HG03558 (cell line): Measurements from ENCODE around the gene MYO3A.
A peak's percentile ranks its signal among the peaks of the same experiment; 100 is the strongest.

Experiments
- ATAC-seq: cut with Tn5 transposase; IDR thresholded peaks from one replicate; pipeline ENCODE4 v1.9.1; 2021; ENCODE audit warnings: moderate number of reproducible peaks; ENCODE audit not compliant: unreplicated experiment; ENCODE audit errors: extremely low read depth

The MYO3A gene, protein sequence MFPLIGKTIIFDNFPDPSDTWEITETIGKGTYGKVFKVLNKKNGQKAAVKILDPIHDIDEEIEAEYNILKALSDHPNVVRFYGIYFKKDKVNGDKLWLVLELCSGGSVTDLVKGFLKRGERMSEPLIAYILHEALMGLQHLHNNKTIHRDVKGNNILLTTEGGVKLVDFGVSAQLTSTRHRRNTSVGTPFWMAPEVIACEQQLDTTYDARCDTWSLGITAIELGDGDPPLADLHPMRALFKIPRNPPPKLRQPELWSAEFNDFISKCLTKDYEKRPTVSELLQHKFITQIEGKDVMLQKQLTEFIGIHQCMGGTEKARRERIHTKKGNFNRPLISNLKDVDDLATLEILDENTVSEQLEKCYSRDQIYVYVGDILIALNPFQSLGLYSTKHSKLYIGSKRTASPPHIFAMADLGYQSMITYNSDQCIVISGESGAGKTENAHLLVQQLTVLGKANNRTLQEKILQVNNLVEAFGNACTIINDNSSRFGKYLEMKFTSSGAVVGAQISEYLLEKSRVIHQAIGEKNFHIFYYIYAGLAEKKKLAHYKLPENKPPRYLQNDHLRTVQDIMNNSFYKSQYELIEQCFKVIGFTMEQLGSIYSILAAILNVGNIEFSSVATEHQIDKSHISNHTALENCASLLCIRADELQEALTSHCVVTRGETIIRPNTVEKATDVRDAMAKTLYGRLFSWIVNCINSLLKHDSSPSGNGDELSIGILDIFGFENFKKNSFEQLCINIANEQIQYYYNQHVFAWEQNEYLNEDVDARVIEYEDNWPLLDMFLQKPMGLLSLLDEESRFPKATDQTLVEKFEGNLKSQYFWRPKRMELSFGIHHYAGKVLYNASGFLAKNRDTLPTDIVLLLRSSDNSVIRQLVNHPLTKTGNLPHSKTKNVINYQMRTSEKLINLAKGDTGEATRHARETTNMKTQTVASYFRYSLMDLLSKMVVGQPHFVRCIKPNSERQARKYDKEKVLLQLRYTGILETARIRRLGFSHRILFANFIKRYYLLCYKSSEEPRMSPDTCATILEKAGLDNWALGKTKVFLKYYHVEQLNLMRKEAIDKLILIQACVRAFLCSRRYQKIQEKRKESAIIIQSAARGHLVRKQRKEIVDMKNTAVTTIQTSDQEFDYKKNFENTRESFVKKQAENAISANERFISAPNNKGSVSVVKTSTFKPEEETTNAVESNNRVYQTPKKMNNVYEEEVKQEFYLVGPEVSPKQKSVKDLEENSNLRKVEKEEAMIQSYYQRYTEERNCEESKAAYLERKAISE (N-terminal part only)

DNA sequence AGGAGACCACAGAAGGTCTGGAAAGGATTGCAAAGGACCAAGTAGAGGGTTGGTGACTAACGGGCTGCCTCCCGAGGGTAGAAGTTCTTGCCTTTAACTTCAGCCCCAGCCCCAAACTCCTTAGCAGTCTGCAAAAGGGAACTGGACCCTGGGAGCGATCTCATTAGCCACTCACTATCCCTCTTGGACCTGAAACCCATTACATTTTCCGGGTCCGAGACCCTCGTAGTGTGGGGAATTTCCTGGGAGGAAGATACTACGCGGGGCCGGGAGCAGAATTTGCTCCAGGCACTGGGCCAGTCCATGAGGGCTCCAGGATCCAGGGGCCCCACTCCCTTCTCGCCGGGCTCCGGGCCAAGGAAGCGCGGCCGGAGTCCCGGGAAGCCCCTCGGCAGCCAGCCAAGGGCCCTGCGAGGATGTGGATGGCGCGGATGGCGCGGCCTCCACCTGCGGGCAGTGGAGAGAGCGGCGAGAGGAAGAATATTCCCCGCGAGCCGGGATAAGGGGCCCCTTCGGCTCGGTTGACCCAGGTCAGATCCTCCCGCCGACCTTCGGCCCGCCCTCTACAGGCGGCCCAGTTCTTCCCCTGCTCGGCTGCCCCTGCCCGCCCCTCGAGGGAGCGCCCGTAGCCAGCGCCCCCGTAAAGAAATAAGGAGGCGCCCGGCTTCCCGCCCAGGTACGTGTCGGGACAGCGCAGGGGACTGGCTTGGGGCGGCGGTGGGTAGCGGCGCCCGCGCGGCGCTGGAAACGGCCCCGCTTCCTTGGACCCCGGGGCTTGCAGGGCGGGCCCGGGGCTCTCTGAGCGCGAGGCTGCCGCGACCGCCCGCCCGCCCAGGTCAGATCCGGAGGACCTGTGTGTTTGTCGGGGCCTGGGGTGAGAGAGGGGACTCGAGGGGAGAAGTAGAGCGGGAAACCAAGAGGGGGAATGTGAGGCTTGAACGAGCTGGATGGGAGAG, at the start of gene MYO3A:
MYO3A (plus strand) TSS at position 577 of the 956 bp plus-strand sequence. CDS start 17,882 bp downstream, outside the sequence.
- ATAC-seq: no peak

DNA sequence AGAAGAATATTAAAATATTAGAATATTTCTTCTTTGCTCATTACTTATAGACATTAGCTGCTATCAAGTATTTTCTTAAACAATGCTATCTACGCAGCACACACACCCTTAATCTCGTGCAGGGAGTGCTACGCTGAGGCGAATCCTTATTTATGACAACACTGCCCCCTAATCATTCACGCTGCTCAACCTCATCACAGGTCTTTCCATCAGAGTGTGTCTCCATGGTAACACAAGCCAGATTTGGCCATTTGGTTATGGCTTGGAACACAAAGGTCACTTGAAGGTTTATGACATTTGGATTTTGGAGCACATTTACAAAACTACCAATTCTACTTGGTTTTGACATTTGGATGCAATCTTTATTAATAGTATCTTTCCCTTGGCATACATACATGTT, 45.4 kb upstream of the MYO3A start:
- ATAC-seq: no peak

DNA sequence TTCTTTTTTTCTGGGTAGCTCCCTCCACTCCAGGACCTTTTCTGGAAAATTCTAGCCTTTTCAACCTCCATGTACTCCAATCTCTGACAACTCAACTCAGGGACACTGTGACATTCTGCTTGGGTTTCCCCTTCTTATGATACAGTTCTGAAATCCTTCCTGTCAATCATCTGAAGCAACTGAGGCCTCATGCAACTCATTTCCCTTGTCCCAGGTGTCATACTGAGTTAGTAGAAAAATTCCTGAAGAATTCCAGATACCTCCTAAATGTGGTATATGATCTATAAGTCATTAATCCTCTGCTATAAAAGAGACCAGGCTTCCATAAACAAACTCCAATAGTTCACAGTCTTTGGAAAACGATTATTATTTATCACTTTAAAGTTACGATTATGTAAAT, 43.0 kb upstream of the MYO3A start:
- ATAC-seq: no peak

DNA sequence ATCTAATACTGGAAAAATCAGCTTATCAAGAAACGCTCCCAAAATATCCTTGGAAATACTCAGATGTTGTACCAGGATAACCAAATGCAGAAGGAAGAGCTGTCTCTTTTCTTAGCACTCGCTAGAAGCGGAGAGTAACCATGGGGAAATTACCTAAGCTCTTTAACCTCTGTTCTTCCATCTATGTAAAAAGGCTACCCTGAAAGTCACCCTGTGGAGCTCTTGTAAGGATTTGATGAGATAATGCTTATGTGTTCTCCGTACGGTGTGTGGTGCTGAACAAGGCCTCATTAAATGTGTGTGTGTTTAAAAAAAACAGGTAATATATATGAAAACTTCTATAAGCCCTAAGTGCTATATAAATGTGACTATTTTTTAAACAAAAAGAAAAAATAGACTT, 38.2 kb upstream of the MYO3A start:
- ATAC-seq: no peak

DNA sequence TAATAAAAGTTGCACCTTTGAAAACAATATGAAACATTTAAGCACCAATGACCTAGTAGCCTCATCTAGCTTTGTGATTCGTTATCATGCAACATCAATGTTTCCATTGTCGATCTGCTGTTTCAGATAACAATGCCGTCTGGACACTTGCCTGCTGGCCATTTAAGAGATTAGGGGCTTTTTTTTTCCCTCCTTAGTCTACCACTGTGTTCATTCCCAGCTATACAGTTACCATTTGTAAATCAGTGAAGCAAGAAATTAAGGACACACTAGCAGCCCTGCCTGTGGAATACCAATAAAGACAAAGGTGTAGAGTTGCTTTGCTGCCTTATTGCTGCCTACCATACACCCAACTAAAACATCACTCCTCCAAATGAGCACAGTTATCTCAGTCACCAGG, 37.6 kb upstream of the MYO3A start:
- no peak for ATAC-seq

DNA sequence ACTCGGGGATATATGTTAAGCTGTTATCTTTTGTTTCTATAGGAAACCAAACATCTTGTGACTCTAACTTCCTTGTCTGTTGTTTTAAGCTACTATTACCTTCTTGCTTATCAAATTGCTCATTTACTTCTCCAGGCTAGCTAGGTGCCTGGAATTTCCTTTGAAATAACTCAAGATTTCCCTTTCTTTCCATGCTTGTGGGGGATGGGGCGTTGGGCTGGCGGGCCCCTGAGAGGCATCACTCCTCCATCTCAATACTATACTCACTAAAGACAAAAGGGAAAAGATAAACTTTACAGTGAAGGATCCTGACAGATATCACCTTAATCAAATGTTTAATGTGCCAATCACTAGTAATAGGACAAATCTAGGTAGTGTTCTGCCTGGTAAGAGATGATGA, 34.7 kb upstream of the MYO3A start:
- no peak for ATAC-seq

DNA sequence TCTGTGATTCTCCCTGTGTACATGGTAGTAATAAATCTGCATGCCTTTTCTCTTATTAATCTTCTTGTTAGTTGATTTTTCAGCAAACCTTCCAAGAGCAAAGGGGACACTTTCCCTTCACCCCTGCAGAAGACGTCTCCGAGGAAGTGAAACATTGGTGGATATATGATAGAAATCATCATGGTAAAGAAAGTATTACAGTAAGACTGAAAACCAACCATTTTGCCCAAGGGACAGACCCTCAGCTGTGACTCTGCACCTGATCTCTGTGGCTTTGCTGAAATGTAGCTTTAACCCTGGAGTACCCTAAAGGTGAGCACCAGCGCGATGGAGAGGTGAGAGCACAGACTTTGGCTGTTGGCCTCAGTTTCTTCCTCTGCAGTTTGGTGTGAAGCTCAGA, 32.8 kb upstream of the MYO3A start:
- peak; percentile 56 for ATAC-seq

DNA sequence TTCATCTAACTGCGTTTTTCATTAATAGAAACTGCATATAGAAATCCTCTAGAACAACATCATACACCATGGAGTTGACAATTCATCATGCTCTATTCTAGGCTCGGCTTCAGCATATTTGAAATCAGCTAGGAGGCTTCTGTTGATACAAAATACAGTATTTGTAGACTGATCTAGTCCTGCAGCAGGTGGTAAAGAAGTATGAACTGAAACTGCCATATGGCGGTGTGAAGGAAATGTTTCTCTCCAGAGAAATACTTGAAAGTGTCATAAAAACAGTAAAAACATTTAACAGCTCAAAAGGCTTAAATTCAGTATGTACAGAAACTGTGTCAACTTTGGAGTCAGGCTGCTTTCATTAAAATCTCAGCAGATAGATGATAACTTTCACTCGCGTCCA, 32.0 kb upstream of the MYO3A start:
- no peak for ATAC-seq

DNA sequence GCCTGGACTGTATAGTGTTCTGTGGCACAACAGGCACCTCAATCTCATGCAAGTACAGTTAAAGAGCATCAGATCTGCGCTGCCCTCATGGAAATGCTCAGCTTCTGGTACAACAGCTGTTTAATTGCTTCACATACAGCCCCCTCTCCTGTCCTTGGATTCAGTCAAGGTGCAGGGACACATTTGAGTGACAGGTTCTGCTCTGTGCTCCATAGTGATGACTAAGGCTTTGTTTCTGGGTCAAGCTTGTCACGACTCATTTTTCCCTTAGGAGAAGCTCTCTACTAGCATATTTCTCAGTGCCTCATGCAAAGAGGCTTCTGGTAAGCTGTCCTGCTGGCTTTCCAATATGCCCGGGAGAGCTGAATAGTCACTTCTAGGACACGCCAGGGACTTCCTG, 26.8 kb upstream of the MYO3A start:
- ATAC-seq: no peak

DNA sequence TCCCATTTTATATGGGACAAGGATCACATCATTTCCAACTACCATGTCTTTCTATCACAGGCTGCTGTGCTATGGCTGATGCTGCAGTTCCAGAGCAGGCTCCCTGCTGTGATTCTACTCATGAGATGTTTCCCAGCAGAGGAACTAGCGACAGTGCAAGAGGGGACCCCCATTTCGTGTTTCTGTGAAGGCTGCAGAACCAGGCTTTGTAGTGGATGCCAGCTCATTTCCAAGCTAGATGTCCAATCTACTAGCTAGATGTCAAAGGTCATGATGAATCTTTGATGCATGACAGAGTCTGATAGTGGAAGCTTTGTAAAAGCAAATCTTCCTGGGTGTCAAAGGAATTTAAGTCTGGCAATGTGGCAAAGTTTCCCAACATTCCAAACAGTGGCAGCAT, 21.2 kb upstream of the MYO3A start:
- ATAC-seq: no peak

DNA sequence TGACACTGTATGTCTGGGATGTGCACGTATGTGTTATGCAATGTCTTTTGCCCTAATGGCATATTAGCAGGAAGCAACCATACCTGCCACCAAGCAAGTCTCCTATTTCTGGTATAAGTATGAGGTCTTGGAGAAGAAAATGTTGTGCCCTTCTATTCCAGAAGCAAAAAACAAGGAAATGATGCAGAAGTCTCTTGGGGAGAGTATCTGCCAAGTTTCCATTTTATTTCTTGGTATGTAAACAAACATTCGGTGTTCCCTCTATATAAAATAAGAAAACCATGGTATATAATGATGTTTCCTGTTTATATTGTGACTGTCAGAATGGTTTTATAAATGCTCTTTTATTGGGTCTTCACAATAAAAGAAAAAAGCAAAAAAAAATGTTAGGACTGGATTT, 19.3 kb upstream of the MYO3A start:
- no peak for ATAC-seq

DNA sequence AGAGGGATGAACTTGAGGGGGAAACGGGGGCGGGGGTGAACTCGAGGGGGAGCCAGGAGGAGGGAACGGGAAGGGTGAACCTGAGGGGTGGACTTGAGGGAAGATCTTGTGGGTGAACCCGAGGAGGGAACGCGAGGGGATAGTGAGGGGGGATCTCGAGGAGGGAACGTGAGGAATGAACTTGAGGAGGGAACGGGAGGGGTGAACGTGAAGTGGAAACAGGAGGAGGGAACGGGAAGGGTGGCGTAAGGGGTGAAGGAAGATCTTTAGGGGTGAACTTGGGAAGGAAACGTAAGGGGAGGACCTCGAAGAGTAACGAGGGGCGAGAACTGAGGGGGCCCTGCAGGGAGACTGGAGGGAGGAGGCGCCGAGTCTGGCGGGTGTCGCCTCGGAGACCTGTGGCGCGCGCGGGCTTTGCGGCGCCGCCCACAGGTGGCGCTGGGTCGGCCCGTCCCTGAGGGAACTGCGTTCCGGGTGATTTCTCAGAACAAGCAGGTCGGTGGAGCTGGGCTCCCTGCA, 651 bp downstream of the MYO3A start:
- no peak for ATAC-seq

DNA sequence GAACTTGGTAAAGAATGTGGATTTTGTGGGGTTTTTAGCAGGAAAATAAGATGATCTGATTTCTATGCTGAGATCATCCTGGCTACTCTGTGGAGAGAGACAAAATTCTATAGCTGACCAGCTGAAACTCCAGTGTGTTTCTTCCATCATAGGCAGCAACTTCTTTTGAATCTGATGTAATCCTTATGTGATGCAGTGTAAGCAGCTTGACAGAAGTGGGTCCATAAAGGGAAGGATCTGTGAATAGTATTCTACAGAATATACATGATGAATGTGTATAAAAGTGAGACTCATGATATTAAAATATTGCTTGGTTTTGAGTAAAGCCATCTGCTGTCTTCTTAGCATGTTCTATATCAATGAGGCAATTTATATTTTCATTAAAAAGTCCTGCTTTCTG, 4.4 kb downstream of the MYO3A start:
- ATAC-seq: no peak

DNA sequence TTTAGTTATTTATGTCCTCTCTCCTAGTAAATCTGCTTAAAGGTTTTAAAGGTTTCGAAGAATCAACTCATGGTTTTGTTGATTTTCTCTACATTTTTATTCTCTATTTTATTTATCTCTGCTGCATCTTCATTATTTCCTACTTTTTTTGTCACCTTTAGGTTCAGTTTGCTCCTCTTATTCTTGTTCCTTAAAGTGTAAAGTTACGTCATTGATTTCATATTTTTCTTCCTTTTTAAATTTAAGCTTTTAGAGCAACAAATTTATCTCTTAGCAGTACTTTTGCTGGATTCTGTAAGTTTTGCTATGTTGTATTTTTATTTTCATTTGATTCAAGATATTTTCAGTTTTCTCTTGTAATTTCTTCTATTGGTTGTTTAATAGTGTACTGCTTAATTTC, 10.7 kb downstream of the MYO3A start:
- no peak for ATAC-seq

DNA sequence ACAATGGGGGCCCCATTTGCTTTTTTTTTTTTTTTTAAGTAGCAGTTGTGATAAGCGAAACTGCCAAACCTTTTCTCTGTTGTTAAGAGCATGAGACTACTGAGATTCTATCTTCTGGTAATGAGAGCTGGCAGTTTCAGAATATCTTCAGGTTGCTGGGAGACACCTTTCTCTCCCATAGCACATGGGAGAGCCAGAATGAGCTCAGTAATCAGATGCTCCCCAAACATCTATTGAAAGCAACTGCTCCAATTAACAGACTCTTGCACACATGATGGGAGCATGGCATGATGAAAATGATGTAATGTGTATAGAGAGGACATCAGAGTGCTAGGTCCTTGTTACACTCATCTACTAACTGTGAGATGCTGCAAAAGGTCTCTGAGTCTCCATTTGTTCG, 18.8 kb downstream of the MYO3A start:
- ATAC-seq: no peak

DNA sequence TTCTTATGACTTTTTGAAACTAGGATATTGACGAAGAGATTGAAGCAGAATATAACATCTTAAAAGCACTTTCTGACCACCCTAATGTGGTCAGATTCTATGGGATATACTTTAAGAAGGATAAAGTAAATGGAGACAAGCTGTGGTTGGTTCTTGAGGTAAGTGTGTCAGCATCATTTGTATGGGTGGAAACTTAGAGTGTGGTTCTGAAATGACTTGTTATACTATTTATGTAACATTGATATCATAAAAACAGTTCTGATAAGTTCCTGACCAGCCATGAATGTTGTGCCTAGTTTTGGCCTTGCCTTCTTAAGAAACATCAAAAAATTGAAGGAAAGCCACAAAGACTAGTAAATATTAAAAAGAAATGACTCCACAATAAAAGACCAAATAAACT, 20.8 kb downstream of the MYO3A start:
- no peak for ATAC-seq

DNA sequence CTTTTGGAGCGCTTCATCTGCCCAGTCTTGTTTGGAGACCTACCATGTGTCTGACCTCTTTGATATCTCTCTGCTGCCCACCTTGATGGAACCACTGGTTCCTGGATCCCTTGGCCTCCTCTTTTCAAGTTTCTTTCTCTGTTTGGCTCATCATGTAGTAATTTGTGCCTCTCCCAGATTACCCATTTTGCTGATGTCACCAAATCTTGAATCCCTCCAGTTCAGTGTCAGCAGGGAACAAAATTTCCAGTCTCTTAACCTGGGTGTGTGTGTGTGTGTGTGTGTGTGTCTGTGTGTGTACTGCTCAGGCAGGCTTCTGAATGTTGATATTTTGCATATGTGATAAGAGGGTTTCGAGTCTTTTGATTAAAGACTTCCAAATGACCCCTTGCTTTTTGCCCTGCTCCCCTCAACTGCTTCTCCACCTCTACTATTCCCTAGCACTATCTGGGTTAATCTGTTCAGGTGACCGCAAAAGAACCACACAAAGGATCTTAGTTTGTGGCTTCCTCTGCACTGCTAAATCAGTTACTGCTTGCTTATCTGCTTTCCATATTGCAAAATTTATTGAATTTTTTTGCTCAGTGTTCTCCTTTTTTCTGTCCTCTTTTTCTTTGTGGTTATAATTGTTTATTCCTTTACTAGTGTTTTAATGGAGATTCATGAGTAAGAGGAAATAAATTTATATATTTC, 25.7 kb downstream of the MYO3A start:
- ATAC-seq: no peak

DNA sequence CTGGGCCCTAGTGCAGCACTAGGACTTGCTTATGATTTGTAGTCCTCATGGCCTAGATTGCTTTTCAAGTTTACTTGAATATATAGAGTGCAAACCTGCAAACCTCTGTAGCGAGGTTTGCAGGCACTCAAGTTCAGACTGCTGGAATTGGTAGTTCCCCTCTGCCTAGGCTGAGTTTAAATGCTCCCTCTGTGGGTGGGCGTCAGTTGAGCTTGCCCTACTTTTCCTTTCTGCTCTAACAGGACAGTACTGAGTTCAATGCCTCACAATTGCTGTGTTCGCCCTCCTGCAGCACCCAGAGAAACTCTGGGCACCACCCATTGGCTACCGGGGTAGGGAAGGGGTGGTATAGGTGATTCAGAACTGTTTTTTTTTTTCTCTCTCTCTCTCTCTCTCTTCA, 31.6 kb downstream of the MYO3A start:
- ATAC-seq: no peak

DNA sequence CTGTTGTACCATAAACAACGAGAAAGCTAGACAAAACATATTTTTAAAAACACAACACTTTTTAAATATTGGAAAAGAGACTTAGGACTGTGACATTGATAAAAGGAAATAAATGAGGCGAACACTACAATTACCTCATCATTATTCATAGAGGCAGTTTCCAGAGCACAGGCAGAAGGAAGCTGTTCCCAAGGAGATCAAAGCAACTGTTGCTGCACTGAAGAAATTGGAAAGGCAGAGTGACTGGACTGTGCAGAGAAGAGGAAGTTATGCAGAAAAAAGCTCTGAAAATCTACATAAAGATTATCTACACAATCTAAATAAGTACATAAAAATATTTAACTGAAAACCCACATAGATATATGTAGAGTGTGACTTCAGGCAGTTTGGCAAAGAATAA, 32.8 kb downstream of the MYO3A start:
- ATAC-seq: no peak
